Measurements from ENCODE around the gene ARID1B.

Gene ARID1B

DNA sequence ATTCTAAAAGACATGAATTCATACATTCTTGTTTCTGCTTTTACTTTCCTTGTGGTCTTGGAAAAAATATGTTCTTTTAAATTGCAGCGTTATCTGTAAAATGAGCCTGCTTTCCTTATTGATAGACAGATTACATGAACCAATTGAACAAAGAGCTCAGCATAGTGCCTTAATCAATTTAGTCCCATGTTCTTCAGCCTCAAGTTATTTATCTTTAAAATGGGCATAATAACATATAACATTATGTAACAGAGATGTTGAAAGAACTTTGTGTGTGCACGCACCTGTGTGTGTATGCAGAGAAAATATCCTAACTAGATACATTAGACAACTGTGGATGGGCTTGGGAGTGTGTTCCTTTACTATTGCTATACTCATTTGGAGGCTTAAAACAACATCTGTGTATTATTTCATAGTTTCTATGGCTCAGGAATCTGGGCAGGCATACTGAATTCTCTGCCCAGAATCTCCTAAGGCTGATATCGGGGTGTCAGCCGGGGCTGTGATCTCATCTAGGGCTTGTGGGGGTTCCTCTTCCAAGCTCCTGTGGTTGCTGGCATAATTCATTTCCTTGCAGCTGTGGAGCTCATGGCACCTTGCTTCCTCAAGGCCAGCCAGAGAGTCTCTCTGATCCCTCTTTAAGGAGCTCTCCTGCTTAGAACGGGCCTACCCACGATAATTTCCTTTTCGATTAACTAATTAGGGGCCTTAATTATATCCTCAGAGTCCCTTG is 194.1 kb downstream of the ARID1B start:
- no peak for TF ChIP-seq CTCF (IDR thresholded peaks at IDR 0.05; ENCODE audit: poor library complexity, severe bottlenecking)
- no peak for DNase-seq (ENCODE audit: low spot score)
- no peak for ATAC-seq (ENCODE audit: low read depth)
- H3K4me1 ChIP-seq (ENCODE audit: insufficient read depth, poor library complexity, severe bottlenecking) = no peaks in the 10 kb centered on the region
- H3K27ac ChIP-seq (ENCODE audit: poor library complexity, severe bottlenecking) = no peak overlapping the region
- H3K9me3 ChIP-seq (ENCODE audit: severe bottlenecking) = no peaks in the 10 kb centered on the region
- no peaks in the 10 kb centered on the region for H3K36me3 ChIP-seq (ENCODE audit: low read depth)
- H3K27me3 ChIP-seq (ENCODE audit: insufficient read depth, poor library complexity, severe bottlenecking) = no peaks in the 10 kb centered on the region
- H3K4me3 ChIP-seq (ENCODE audit: severe bottlenecking) = no peak overlapping the region

- ATAC-seq (ENCODE audit: low read depth) = no peak
- no peak for TF ChIP-seq CTCF (IDR thresholded peaks at IDR 0.05; ENCODE audit: poor library complexity, severe bottlenecking)
- no peak for DNase-seq (ENCODE audit: low spot score)
- Histone ChIP-seq H3K9me3 (ENCODE audit: severe bottlenecking) (no peaks in the 10 kb centered on the region), H3K36me3 (ENCODE audit: low read depth) (no peaks in the 10 kb centered on the region), H3K4me1 (ENCODE audit: insufficient read depth, poor library complexity, severe bottlenecking) (no peaks in the 10 kb centered on the region), H3K27me3 (ENCODE audit: insufficient read depth, poor library complexity, severe bottlenecking) (no peaks in the 10 kb centered on the region), H3K4me3 (ENCODE audit: severe bottlenecking) (no peak overlapping the region), H3K27ac (ENCODE audit: poor library complexity, severe bottlenecking) (no peak overlapping the region)
Measured at GRCh38 chr6:156972145-156972544, 195.0 kb downstream of the ARID1B start.

- DNase-seq (ENCODE audit: low spot score) = no peak
- ATAC-seq (ENCODE audit: low read depth) = no peak
- H3K27me3 ChIP-seq (ENCODE audit: insufficient read depth, poor library complexity, severe bottlenecking) = no peaks in the 10 kb centered on the region
- TF ChIP-seq CTCF (IDR thresholded peaks at IDR 0.05; ENCODE audit: poor library complexity, severe bottlenecking) = no peak
- no peaks in the 10 kb centered on the region for H3K36me3 ChIP-seq (ENCODE audit: low read depth)
- no peaks in the 10 kb centered on the region for H3K9me3 ChIP-seq (ENCODE audit: severe bottlenecking)
- no peak overlapping the region for H3K4me3 ChIP-seq (ENCODE audit: severe bottlenecking)
- no peak overlapping the region for H3K27ac ChIP-seq (ENCODE audit: poor library complexity, severe bottlenecking)
- H3K4me1 ChIP-seq (ENCODE audit: insufficient read depth, poor library complexity, severe bottlenecking) = no peaks in the 10 kb centered on the region
Measured at GRCh38 chr6:156974830-156975261, 197.7 kb downstream of the ARID1B start.

GRCh38 chr6:156975414-156975813 is 198.2 kb downstream of the ARID1B start:
- no peak for ATAC-seq (ENCODE audit: low read depth)
- no peak for DNase-seq (ENCODE audit: low spot score)
- H3K27me3 ChIP-seq (ENCODE audit: insufficient read depth, poor library complexity, severe bottlenecking) = no peaks in the 10 kb centered on the region
- H3K9me3 ChIP-seq (ENCODE audit: severe bottlenecking) = no peaks in the 10 kb centered on the region
- H3K4me1 ChIP-seq (ENCODE audit: insufficient read depth, poor library complexity, severe bottlenecking) = peaks cover under 1% of the 10 kb centered on the region
- no peak for TF ChIP-seq CTCF (IDR thresholded peaks at IDR 0.05; ENCODE audit: poor library complexity, severe bottlenecking)
- H3K27ac ChIP-seq (ENCODE audit: poor library complexity, severe bottlenecking) = no peak overlapping the region
- no peaks in the 10 kb centered on the region for H3K36me3 ChIP-seq (ENCODE audit: low read depth)
- no peak overlapping the region for H3K4me3 ChIP-seq (ENCODE audit: severe bottlenecking)
